B cell (primary cell): ENCODE measurements around the gene PANK3. TPM values are rescaled to one million over a fixed set of nuclear protein-coding genes. Genes with fewer than 3 reads are reported as not detected.
A peak's percentile ranks its signal among the peaks of the same experiment; 100 is the strongest.

Experiments used
- ATAC-seq: fragments of 200-7000 bp; cut with Tn5 transposase; one replicate; pipeline ENCODE4 v1.10.0; 2021; ENCODE audit warnings: low read depth, mild to moderate bottlenecking, moderate number of reproducible peaks, moderate library complexity
- CTCF ChIA-PET: fragments of 350-600 bp; sonication (Branson Sonifier 250); formaldehyde crosslinking; loops from one replicate; lab custom pipeline; 2021; ENCODE audit warnings: antibody characterized with exemption, inconsistent platforms; lab: Charles Lee
- POLR2A ChIA-PET: fragments of 350-600 bp; sonication (Branson Sonifier 250); formaldehyde crosslinking; loops from one replicate; lab custom pipeline; 2021; ENCODE audit warnings: antibody characterized with exemption; lab: Charles Lee
- DNase-seq: peaks from one replicate; pipeline ENCODE4 v3.0.0; 2013
- H2AFZ ChIP-seq: 2 replicates; pipeline ENCODE4 v1.6.1; 2012; ENCODE audit warnings: mild to moderate bottlenecking, low read depth, low read length; ENCODE audit not compliant: insufficient read depth, poor library complexity, severe bottlenecking
- H3K27ac ChIP-seq, 2 donors: 1 replicate in 1 of 2; 2 replicates in 1 of 2; pipeline ENCODE4 v1.5.1; 2012 to 2013; ENCODE audit warnings: low read length in 2 of 2, mild to moderate bottlenecking in 2 of 2, moderate library complexity in 1 of 2
- H3K27me3 ChIP-seq, 4 experiments: fragments of 200-600 bp in 1 of 4; sonication (generic) in 1 of 4; replicated peaks in 1 of 4; 1 replicate in 2 of 4; 2 replicates in 2 of 4; pipeline versions ENCODE4 v1.6.1 to v1.7.0; 2013 to 2016; ENCODE audit warnings: low read length in 3 of 4, mild to moderate bottlenecking in 2 of 4, mixed read lengths in 1 of 4, moderate library complexity in 1 of 4; ENCODE audit not compliant: insufficient read depth in 4 of 4, control insufficient read depth in 3 of 4; ENCODE audit errors: control extremely low read depth in 1 of 4
- H3K36me3 ChIP-seq, 2 experiments: replicated peaks in 1 of 2; 1 replicate in 1 of 2; 2 replicates in 1 of 2; pipeline versions ENCODE4 v1.6.1 to v1.7.1; 2013; ENCODE audit warnings: low read length in 1 of 2; ENCODE audit not compliant: insufficient read depth in 2 of 2, control insufficient read depth in 1 of 2; ENCODE audit errors: control extremely low read depth in 1 of 2, extremely low read depth in 1 of 2
- H3K4me1 ChIP-seq, 2 donors: fragments of 200-600 bp in 1 of 2; sonication (generic) in 1 of 2; 1 replicate in 1 of 2; 2 replicates in 1 of 2; pipeline versions ENCODE4 v1.5.1 to v1.6.1; 2013 to 2017; ENCODE audit warnings: low read length in 2 of 2; ENCODE audit not compliant: control insufficient read depth in 2 of 2, insufficient read depth in 2 of 2
- H3K4me2 ChIP-seq: replicated peaks from 2 replicates; pipeline ENCODE3; 2012; ENCODE audit warnings: mild to moderate bottlenecking, low read depth, low read length; ENCODE audit not compliant: poor library complexity, severe bottlenecking
- H3K4me3 ChIP-seq, 5 experiments: fragments of 200-600 bp in 1 of 5; sonication (generic) in 1 of 5; 1 replicate in 3 of 5; 2 replicates in 2 of 5; pipeline versions ENCODE4 v1.5.1 to v1.7.0; 2011 to 2016; ENCODE audit warnings: low read length in 4 of 5, mild to moderate bottlenecking in 4 of 5, low read depth in 2 of 5, control low read depth in 1 of 5, moderate library complexity in 1 of 5; ENCODE audit not compliant: insufficient read depth in 1 of 5; ENCODE audit errors: control extremely low read depth in 1 of 5, extremely low read depth in 1 of 5
- H3K79me2 ChIP-seq: fragments of 200-600 bp; sonication (generic); one replicate; pipeline ENCODE4 v1.6.0; 2016; ENCODE audit warnings: low read length; ENCODE audit not compliant: control insufficient read depth, insufficient read depth
- H3K9ac ChIP-seq: fragments of 200-600 bp; sonication (generic); 2 replicates; pipeline ENCODE4 v1.6.1; 2017; ENCODE audit warnings: mild to moderate bottlenecking, low read length, moderate library complexity
- H3K9me3 ChIP-seq, 3 donors: one replicate each; pipeline versions ENCODE4 v1.6.1 to v1.7.1; 2013; ENCODE audit warnings: low read length in 2 of 3; ENCODE audit not compliant: control insufficient read depth in 2 of 3, insufficient read depth in 1 of 3; ENCODE audit errors: control extremely low read depth in 1 of 3
- H4K20me1 ChIP-seq: 2 replicates; pipeline ENCODE4 v1.6.0; 2012; ENCODE audit warnings: mild to moderate bottlenecking, low read length; ENCODE audit not compliant: insufficient read depth, control insufficient read depth, poor library complexity, severe bottlenecking
- H3K27ac Mint-ChIP-seq: one replicate; pipeline ENCODE4 v1.8.0; 2021; ENCODE audit warnings: mixed read lengths
- H3K27me3 Mint-ChIP-seq: one replicate; pipeline ENCODE4 v1.8.0; 2021; ENCODE audit warnings: mixed read lengths
- H3K4me1 Mint-ChIP-seq: one replicate; pipeline ENCODE4 v1.8.0; 2021; ENCODE audit warnings: mixed read lengths
- H3K4me3 Mint-ChIP-seq: one replicate; pipeline ENCODE4 v1.8.0; 2021; ENCODE audit warnings: mixed read lengths
- H3K9me3 Mint-ChIP-seq: one replicate; pipeline ENCODE4 v1.8.0; 2022; ENCODE audit warnings: mixed read lengths; ENCODE audit not compliant: insufficient read depth
- EZH2 ChIP-seq: IDR thresholded peaks from 2 replicates; pipeline ENCODE4 v1.6.1; 2012; ENCODE audit warnings: borderline replicate concordance, low read depth, mild to moderate bottlenecking, moderate library complexity, low read length; ENCODE audit not compliant: insufficient read depth, poor library complexity, severe bottlenecking
- WGBS: methylation state at CpG from one replicate; pipeline ENCODE4 v1.1.5; 2013; ENCODE audit warnings: missing lambda C conversion rate; ENCODE audit not compliant: insufficient coverage; 5-methylcytosine and 5-hydroxymethylcytosine counted together
- intact Hi-C: fragments of 100-400 bp; cut with micrococcal nuclease; formaldehyde crosslinking; loops from one replicate; pipeline ENCODE4 v1.10.0; 2022
- polyA plus RNA-seq: library from polyadenylated mRNA; depleted of rRNA; stranded (reverse); fragments of >200 nt; gene quantifications from 2 replicates; pipeline ENCODE4 v1.2.3, GENCODE V29; 2012
- total RNA-seq, 2 donors: library from RNA; stranded (reverse); fragments of 120-200 nt in 1 of 2; gene quantifications; 1 replicate in 1 of 2; 2 replicates in 1 of 2; pipeline versions ENCODE4 v1.2.3 to v1.2.4, GENCODE V29; 2013 to 2022
- TF ChIP-seq, protein P1 (sequence below): fragments of 200-600 bp; IDR thresholded peaks from one replicate; pipeline ENCODE4 v1.8.0; 2022; ENCODE audit warnings: antibody characterized with exemption, mild to moderate bottlenecking

Gene PANK3
- total and polyA plus RNA-seq, 2 donors (not counting 1 experiment from before 2014, with no cell fraction given), result 6.3 to 61.8 TPM

DNA sequence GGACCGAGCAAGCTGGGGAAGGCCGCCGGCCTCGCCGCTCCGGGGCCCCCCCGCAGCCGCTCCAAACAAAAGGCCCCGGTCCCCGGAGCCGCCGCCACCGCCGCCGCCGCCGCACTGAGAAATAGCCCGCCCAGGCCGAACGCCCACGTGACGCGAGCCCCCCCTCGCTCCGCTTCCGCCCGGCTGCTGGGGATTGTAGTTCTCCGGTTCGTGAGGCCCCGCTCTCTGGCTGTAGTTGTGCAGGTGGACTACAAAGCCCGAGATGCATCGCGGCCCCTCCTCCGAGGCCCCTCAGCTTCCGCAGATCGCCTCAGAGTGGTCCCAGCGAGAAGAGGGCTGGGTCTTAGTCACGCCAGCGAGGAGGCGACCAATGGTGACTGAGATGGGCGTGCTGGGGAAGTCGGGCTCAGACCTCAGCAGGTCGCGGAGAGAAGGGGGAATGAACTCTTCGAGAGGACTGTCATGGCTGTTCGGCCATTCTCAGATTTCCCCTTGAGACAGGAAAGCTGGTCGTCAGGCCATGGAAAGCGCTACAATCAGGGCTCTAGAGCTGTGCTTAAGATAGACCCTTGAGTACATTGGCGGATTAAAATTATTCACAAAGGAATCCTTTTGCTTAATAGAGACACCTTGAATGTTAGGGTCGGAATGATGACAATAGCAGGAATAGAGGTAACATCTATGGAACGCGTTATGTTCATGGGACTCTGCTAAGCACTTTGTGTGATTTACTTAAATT lies 489 bp upstream of the PANK3 start:
- peak overlapping the region; percentile 49 to 90 (median 76) for H3K4me3 ChIP-seq
- peak overlapping the region; percentile 99 for H3K4me2 ChIP-seq
- intact Hi-C loops, result loop anchor here (1.0 to 2.0 kb wide), 2 partner anchors 93 to 1057 kb away; partner anchors contain the start of genes DOCK2 and RARS1
- peak overlapping the region; percentile 97 for H3K9ac ChIP-seq
- ChIA-PET CTCF (no interaction called here), POLR2A (interaction anchor here (1.2 kb wide), 1 partner anchor 1058 kb away, joined by 4 read pairs; the partner anchor contains the start of gene DOCK2)
- no peaks in the 10 kb centered on the region for H3K27me3 Mint-ChIP-seq
- TF ChIP-seq EZH2, result no peak
- TF ChIP-seq, protein P1, sequence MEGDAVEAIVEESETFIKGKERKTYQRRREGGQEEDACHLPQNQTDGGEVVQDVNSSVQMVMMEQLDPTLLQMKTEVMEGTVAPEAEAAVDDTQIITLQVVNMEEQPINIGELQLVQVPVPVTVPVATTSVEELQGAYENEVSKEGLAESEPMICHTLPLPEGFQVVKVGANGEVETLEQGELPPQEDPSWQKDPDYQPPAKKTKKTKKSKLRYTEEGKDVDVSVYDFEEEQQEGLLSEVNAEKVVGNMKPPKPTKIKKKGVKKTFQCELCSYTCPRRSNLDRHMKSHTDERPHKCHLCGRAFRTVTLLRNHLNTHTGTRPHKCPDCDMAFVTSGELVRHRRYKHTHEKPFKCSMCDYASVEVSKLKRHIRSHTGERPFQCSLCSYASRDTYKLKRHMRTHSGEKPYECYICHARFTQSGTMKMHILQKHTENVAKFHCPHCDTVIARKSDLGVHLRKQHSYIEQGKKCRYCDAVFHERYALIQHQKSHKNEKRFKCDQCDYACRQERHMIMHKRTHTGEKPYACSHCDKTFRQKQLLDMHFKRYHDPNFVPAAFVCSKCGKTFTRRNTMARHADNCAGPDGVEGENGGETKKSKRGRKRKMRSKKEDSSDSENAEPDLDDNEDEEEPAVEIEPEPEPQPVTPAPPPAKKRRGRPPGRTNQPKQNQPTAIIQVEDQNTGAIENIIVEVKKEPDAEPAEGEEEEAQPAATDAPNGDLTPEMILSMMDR, result no peak
- peaks cover 18 to 29% of the 10 kb centered on the region in 2 donors for H3K4me1 ChIP-seq
- H3K4me1 Mint-ChIP-seq, result peaks cover 45% of the 10 kb centered on the region
- DNase-seq (peak; percentile 99), ATAC-seq (peak; percentile 95)
- H3K79me2 ChIP-seq, result peaks cover 43% of the 10 kb centered on the region
- peak overlapping the region; percentile 90 for H2AFZ ChIP-seq
- H3K27me3 ChIP-seq, result no peaks in the 10 kb centered on the region
- 2% methylated on average over 49 of the region's 52 CpGs for WGBS
- H3K4me3 Mint-ChIP-seq, result peak overlapping the region; percentile 87
- H3K9me3 Mint-ChIP-seq, result no peaks in the 10 kb centered on the region
- H3K9me3 ChIP-seq, result no peaks in the 10 kb centered on the region
- H3K36me3 ChIP-seq, result no peaks in the 10 kb centered on the region
- H3K27ac ChIP-seq, result peak overlapping the region; percentile 79 to 94
- peak overlapping the region; percentile 95 for H3K27ac Mint-ChIP-seq
- H4K20me1 ChIP-seq, result peaks cover 28% of the 10 kb centered on the region

DNA sequence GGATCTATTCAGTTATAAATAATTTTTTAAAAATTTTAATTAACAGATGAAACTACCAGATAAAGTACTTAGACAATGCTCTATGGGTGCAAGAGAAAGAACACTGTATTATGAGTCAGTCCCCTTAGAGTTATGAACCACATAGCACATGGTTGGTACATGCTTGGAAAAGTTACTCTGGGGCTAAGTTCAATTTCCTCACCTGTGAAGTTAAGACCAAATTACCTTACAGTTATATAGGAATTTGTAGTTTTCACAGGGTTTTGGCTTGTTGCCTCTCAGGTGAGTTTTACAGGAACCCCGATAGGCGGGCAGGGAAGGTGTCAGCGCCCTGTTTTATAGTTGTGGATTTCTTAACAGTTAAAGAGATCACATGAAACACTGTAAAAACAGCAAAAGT lies 1.2 kb downstream of the PANK3 start:
- peak overlapping the region; percentile 89 for H3K27ac Mint-ChIP-seq
- peaks cover 34% of the 10 kb centered on the region for H4K20me1 ChIP-seq
- DNase-seq (peak; percentile 10), ATAC-seq (no peak)
- H3K36me3 ChIP-seq, result no peaks in the 10 kb centered on the region
- no peaks in the 10 kb centered on the region for H3K27me3 ChIP-seq
- intact Hi-C loops, result loop anchor here (2.0 kb wide), 1 partner anchor 1059 kb away; the partner anchor contains the start of gene DOCK2
- no peak for TF ChIP-seq EZH2
- TF ChIP-seq, protein P1, result no peak
- WGBS, result no CpG with 5 or more reads among the region's 3 CpGs
- H3K79me2 ChIP-seq, result peaks cover 53% of the 10 kb centered on the region
- peak overlapping the region in 1 of 2 donors; percentile 94 for H3K27ac ChIP-seq
- CTCF ChIA-PET, result no interaction called here
- H3K9me3 ChIP-seq, result peaks cover 0 to 3% (median 0%) of the 10 kb centered on the region in 3 donors
- peak overlapping the region; percentile 73 to 92 (median 79) for H3K4me3 ChIP-seq
- peak overlapping the region; percentile 94 for H3K4me3 Mint-ChIP-seq
- POLR2A ChIA-PET, result no interaction called here
- peaks cover 40% of the 10 kb centered on the region for H3K4me1 Mint-ChIP-seq
- peak overlapping the region; percentile 97 for H3K9ac ChIP-seq
- no peak overlapping the region for H2AFZ ChIP-seq
- peaks cover 18 to 23% of the 10 kb centered on the region in 2 donors for H3K4me1 ChIP-seq
- no peaks in the 10 kb centered on the region for H3K27me3 Mint-ChIP-seq
- H3K9me3 Mint-ChIP-seq, result no peaks in the 10 kb centered on the region
- peak overlapping the region; percentile 99 for H3K4me2 ChIP-seq
